ENCODE results near the gene SNRPD3.

The SNRPD3 gene

DNA sequence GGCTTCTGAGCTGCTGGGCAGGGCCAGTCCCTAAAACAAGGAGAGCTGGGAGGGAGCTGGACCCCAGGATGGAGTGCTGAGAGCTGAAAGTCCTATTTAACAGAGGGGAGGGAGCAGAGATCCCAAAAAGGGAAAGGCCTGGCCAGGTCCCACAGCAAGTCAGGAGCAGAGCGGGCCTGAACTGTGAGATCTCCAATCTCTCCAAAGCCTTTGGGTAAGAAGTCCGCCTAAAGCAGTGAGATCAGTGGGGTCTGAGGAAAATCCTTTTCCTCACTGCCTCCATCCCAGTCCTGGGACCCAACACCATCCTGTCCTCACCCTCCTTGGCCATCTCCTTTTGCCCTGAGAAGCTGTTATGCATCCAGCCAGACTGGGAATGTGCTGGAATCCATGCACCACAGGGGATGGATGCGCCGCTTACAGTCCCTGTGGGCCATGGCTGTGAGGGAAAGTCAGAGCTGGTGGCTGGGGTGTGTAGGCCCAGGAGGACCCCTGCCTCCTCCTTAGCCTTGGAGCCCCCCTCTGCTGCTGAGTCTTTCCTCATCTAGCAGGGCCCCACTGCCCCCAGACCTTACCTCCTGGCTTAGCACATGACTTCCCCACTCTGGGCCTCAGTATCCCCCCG lies 28.5 kb downstream of the SNRPD3 start:
- in situ Hi-C loops (cut with HindIII; ENCODE audit: low pct_ligation_motif_present, low sequenced_read_pairs), result no loop called here
- DNase-seq, result no peak
- Histone ChIP-seq H3K27me3 (replicated peaks) (no peaks in the 10 kb centered on the region), H3K27ac (no peak overlapping the region), H3K4me3 (ENCODE audit: low read depth, low read length) (no peak overlapping the region), H3K36me3 (replicated peaks) (no peaks in the 10 kb centered on the region)
- TF ChIP-seq, protein P1, sequence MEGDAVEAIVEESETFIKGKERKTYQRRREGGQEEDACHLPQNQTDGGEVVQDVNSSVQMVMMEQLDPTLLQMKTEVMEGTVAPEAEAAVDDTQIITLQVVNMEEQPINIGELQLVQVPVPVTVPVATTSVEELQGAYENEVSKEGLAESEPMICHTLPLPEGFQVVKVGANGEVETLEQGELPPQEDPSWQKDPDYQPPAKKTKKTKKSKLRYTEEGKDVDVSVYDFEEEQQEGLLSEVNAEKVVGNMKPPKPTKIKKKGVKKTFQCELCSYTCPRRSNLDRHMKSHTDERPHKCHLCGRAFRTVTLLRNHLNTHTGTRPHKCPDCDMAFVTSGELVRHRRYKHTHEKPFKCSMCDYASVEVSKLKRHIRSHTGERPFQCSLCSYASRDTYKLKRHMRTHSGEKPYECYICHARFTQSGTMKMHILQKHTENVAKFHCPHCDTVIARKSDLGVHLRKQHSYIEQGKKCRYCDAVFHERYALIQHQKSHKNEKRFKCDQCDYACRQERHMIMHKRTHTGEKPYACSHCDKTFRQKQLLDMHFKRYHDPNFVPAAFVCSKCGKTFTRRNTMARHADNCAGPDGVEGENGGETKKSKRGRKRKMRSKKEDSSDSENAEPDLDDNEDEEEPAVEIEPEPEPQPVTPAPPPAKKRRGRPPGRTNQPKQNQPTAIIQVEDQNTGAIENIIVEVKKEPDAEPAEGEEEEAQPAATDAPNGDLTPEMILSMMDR (IDR thresholded peaks at IDR 0.05; ENCODE audit: low read depth, low read length, missing control alignments), result no peak

DNA sequence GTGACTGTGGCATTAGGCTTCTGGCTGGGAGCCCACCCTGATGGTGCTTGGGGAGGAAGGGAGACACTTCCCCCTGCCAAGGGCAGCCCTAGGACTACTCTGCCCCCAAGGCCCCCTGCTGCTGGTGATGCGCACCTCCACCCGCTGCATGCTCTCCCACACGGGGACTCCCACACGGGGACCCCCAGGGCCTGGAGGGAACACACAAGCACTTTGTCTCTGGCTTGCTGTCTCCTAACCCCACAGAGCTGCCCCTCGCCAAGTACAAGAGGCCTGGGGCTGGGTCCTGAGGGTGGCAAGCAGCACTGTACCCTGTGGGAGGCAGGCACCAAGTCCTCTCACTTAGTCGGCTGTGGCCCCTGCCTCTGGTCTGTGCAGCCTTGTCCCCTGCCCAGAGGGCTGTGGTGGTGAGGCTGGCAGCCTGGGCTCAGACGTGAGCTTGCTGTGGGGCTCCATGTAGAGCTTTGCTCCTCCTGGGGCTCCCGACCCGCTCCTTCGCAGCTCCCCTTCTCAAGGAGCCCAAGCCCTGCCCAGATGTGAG lies 29.1 kb downstream of the SNRPD3 start:
- Histone ChIP-seq H3K27ac (no peak overlapping the region), H3K4me3 (ENCODE audit: low read depth, low read length) (no peak overlapping the region), H3K36me3 (replicated peaks) (no peaks in the 10 kb centered on the region), H3K27me3 (replicated peaks) (no peaks in the 10 kb centered on the region)
- TF ChIP-seq, protein P1 (IDR thresholded peaks at IDR 0.05; ENCODE audit: low read depth, low read length, missing control alignments), result no peak
- in situ Hi-C loops (cut with HindIII; ENCODE audit: low pct_ligation_motif_present, low sequenced_read_pairs), result no loop called here
- no peak for DNase-seq

DNA sequence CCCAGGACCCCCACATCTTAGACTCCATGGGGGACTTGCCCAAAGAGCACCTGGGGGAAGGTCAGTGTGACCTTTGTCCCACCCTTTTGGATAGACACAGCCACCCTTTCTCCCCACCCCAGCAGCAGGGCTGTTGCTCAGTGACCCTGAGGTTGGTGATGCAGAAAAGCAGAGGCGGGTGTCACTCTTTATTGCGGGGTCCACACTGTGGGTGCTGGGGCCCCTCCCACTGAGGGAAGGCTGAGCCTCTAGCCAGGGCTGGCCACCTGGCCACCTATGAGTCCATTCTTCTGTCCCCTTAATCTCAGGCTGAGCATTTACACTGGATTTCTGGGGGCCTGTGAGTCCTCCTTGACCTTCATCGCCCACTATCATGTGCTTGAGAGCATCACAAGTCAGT lies 29.7 kb downstream of the SNRPD3 start:
- Histone ChIP-seq H3K27me3 (replicated peaks) (no peaks in the 10 kb centered on the region), H3K27ac (no peak overlapping the region), H3K36me3 (replicated peaks) (no peaks in the 10 kb centered on the region), H3K4me3 (ENCODE audit: low read depth, low read length) (no peak overlapping the region)
- TF ChIP-seq, protein P1 (IDR thresholded peaks at IDR 0.05; ENCODE audit: low read depth, low read length, missing control alignments), result no peak
- in situ Hi-C loops (cut with HindIII; ENCODE audit: low pct_ligation_motif_present, low sequenced_read_pairs), result no loop called here
- DNase-seq, result no peak

DNA sequence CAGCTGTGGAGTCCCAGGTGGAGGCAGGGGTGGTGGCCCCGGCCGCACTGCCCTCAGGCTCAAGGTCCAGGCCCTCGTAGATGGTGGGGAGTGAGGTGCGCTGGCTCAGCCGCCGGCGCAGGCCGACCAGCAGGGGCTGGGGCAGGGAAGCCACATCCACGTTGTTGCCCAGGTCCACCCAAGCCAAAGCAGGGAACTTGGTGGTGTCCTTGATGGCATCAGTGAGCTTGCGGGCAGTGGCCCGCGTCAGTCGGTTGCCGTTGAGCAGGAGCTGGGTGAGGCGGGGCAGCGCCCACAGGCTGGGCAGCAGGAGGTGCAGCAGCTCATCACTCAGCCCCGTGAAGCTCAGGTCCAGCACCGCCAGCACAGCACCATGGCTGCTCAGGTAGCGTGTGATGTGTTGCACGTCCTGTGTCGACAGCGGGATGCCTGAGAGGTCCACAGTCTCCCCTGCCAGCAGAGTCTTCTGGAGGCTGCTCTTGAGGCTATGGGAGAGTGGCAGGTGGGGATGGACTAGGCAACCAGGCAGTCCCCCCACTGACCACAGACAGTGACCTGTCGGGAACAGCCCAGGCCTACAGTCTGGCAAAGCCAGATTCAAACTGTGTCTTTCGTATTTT lies 30.2 kb downstream of the SNRPD3 start:
- H3K27ac ChIP-seq, result no peak overlapping the region
- H3K36me3 ChIP-seq (replicated peaks), result no peaks in the 10 kb centered on the region
- no peak overlapping the region for H3K4me3 ChIP-seq (ENCODE audit: low read depth, low read length)
- no peaks in the 10 kb centered on the region for H3K27me3 ChIP-seq (replicated peaks)
- no peak for DNase-seq
- TF ChIP-seq, protein P1 (IDR thresholded peaks at IDR 0.05; ENCODE audit: low read depth, low read length, missing control alignments), result no peak
- in situ Hi-C loops (cut with HindIII; ENCODE audit: low pct_ligation_motif_present, low sequenced_read_pairs), result no loop called here

DNA sequence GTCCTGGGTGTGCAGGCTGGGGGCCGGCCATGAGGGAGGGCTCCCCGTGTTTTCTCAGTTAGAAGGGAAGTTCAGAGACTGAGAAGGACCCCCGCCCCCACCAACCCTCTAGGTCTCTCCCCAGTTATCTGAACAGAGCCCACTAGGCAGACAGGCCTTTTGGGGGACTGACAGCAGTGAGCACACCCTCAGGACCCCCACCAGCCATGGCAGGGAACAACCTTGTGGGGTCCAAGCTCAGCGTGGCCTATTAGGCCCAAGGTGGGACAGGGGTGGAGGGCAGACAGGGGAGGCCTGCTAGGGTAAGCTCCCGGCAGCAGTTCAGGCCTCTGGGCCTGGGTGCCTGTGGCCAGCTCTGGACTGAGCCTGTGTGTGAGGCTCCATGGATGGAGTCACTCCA lies 31.5 kb downstream of the SNRPD3 start:
- no peaks in the 10 kb centered on the region for H3K36me3 ChIP-seq (replicated peaks)
- DNase-seq, result no peak
- H3K27ac ChIP-seq, result no peak overlapping the region
- H3K4me3 ChIP-seq (ENCODE audit: low read depth, low read length), result no peak overlapping the region
- in situ Hi-C loops (cut with HindIII; ENCODE audit: low pct_ligation_motif_present, low sequenced_read_pairs), result no loop called here
- TF ChIP-seq, protein P1 (IDR thresholded peaks at IDR 0.05; ENCODE audit: low read depth, low read length, missing control alignments), result no peak
- H3K27me3 ChIP-seq (replicated peaks), result no peaks in the 10 kb centered on the region

All from brain microvascular endothelial cell (primary cell).